GM13977 (cell line): Measurements from ENCODE around the gene FAM107B.
"Not testable (repeated sequence)": the region's sequence is repeated elsewhere in the genome, so short reads cannot be mapped to it uniquely, and the experiment has no call there.

Experiments
- DNase-seq: peaks from one replicate; pipeline ENCODE4 v3.0.0; 2012; ENCODE audit warnings: low spot score
- in situ Hi-C: fragments of 300-500 bp; cut with MboI; formaldehyde crosslinking; loops from one replicate; pipeline ENCODE4 v1.12.0; 2022; ENCODE audit warnings: low sequenced_read_pairs, low pct_unique_long_range_greater_than_20kb, mixed read lengths, inconsistent platforms; ENCODE audit not compliant: unreplicated experiment
- TF ChIP-seq, protein P1 (sequence below): IDR thresholded peaks from 2 replicates; pipeline ENCODE4 v1.5.1; 2012; ENCODE audit warnings: mild to moderate bottlenecking, control low read depth; ENCODE audit not compliant: insufficient read depth; ENCODE audit errors: extremely low read depth, missing control alignments

Gene FAM107B

DNA sequence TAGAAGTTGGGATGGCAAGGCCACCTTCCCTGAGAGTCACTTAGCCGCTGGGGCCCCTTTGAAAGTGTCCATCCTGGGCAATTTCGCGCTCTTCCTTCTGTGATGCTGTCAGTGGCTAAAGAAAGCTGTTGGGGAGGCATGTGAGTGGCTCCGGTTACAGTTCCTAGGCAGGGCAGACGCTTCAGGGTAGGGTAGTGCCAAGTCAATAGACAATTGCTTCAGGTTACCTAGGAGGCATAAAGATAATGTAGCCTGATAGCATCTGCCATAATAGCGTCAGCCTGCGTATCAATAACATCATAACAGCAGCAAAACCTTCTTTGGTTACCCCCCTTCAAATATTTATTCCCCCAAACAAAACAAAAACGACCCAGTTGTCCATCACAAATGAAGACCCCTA, at the start of gene FAM107B:
Gene FAM107B, minus strand, starts transcription at position 101 of the 400 bp plus-strand sequence. CDS start 234 bp downstream, outside the sequence.
- TF ChIP-seq, protein P1, sequence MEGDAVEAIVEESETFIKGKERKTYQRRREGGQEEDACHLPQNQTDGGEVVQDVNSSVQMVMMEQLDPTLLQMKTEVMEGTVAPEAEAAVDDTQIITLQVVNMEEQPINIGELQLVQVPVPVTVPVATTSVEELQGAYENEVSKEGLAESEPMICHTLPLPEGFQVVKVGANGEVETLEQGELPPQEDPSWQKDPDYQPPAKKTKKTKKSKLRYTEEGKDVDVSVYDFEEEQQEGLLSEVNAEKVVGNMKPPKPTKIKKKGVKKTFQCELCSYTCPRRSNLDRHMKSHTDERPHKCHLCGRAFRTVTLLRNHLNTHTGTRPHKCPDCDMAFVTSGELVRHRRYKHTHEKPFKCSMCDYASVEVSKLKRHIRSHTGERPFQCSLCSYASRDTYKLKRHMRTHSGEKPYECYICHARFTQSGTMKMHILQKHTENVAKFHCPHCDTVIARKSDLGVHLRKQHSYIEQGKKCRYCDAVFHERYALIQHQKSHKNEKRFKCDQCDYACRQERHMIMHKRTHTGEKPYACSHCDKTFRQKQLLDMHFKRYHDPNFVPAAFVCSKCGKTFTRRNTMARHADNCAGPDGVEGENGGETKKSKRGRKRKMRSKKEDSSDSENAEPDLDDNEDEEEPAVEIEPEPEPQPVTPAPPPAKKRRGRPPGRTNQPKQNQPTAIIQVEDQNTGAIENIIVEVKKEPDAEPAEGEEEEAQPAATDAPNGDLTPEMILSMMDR: no peak
- no peak for DNase-seq
- in situ Hi-C loops: no loop called here

DNA sequence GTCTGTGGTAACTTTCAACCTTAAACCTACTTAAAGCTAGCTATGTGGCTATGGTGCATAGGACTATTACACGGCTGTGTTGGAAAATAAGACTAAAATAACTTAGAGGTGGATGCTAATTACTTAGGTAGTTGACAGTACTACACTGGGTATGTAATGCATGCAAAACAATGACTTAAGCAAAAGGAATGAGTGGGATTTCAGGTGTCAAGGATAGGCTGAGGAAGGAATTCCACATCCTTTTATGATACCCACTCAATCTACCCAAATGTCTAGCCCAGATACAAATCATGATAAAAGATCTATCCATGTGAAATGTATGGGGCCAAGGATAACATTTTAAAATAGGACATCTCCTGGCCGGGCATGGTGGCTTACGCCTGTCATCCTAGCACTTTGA, 49.3 kb upstream of the FAM107B start:
- DNase-seq: no peak
- in situ Hi-C loops: loop anchor here (10.0 kb wide), 1 partner anchor 289 kb away; no protein-coding TSS in a partner anchor
- TF ChIP-seq, protein P1: no peak

DNA sequence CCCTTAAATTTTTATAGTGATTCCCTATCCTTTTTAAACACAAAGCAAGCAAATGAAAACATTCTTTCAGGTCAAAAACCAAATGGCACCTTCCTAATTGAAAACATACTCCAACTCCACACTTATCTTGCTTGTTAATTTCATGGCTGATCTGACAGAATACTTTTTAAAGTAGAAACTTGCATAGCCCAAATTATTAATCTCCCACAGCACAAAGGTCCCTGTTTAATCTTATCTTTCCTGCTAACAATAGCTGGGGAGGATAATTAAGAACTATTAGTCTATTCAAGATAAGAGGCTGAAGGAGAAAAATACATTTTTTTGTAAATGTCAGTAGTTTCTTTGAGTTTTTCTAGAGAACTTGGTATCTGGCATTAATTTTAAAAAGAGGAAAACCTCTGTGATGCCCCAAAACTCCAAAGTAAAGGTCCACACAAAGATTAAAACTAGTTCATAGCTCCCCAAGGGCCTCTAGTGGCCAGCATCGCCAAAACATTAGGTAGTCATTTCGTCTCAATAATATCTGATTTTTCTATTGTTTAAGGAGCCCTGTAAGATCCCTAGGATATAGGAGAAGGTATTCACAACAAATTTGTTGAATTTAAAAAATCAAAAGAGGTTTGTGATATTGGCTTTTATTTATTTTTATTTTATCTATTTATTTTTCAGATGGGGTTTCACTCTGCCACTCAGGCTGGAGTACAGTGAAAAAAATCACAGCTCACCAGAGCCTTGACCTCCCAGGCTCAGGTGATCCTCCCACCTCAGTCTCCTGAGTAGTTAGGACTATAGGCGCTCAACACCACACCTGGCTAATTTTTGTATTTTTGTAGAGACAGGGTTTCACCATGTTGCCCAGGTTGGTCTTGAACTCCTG, 48.4 kb upstream of the FAM107B start:
- in situ Hi-C loops: loop anchor here (10.0 kb wide), 1 partner anchor 288 kb away; no protein-coding TSS in a partner anchor

DNA sequence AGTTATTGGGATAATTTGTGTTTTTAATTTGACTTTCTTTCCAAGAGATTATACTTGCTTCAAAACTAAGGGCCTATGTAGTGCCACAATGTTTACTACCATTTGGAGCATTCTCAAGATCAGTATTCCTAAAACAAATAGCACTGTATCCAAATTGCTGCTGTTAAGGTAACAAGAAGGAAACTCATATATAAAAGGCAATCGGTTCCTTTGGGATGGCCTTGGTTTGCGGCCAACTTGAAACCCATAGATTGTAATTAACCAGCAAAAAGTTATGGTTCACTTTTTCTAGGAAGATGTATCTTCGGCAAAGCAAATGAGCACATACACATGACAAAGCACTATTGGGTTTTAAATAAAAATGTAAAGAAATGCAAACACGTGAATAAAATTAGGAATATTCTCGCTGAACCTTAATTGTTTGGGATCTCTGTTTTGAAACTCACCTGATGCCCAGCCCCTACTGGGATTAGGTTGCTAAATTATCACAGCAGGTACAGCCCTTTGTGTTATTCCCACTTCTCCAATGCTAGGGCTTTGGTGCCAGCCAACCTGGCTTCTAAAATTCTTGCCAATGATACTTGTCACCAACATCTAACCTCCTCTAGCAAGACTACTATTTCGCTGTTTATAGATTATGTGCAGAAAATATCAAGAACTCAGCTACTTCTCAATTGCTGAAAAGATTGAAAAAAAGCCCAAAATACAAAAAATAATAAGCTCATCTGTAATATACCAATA, 47.1 kb upstream of the FAM107B start:
- in situ Hi-C loops: loop anchor here (10.0 kb wide), 1 partner anchor 287 kb away; no protein-coding TSS in a partner anchor
- DNase-seq: no peak
- TF ChIP-seq, protein P1: no peak

More for the DNA sequence above, 48.4 kb upstream of the FAM107B start:
- DNase-seq: peak; percentile 64
- TF ChIP-seq, protein P1: peak; percentile 77

DNA sequence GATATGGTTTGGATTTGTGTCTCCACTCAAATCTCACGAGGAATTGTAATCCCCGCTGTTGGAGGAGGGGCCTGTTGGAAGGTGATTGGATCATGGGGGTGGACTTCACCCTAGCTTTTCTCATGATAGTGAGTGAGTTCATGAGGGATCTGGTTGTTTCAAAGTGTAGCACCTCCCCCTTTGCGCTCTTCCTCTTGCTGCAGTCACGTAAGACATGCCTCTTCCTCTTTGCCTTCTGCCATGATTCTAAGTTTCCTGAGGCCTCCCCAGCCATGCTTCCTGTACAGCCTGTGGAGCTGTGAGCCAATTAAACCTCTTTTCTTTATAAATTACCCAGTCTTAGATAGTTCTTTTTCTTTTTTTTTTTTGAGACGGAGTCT, 46.1 kb upstream of the FAM107B start:
- in situ Hi-C loops: loop anchor here (10.0 kb wide), 1 partner anchor 286 kb away; no protein-coding TSS in a partner anchor
- DNase-seq: no peak
- TF ChIP-seq, protein P1: no peak

DNA sequence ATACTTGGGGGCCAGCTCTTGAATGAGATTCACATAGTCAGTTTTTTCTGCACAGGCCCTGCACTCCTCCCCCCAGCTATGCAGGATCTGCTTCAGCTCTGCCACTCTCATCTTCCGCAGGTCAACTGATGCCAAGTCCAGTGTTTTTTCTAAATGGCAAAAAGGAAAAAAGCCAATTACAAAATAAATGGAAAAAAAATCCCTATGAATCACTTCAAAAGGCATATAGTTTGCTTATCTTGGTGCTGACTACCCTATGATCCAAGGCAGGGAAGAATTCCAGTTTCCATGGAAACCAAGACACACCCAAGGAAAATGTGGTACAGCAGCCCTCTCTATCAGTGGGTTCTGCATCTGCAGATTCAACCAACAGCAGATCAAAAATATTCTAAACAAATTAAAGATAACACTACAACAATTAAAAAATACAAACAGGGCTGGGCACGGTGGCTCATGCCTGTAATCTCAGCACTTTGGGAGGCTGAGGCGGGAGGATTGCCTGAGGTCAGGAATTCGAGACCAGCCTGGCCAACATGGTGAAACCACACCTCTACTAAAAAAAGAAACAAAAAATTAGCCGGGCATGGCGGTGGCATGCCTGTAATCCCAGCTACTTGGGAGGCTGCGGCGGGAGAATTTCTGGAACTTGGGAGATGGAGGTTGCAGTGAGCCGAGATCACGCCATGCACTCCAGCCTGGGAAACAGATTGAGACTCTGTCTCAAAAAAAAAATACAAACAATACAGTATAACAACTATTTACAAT, 45.5 kb upstream of the FAM107B start:
- TF ChIP-seq, protein P1: no peak
- no peak for DNase-seq
- in situ Hi-C loops: loop anchor here (10.0 kb wide), 1 partner anchor 285 kb away; no protein-coding TSS in a partner anchor

DNA sequence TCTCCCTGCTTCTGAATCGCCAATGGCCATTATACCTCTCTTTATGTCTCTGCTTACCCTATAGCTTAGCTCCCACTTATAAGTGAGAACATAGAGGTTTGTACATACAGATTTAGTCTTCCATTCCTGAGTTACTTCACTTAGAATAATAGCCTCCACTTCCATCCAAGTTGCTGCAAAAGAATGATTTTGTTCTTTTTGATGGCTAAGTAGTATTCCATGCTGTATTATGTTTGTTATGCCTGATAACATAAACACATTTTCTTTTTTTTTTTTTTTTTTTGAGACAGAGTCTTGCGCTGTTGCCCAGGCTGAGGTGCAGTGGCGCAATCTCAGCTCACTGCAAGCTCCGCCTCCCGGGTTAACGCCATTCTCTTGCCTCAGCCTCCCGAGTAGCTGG, 42.0 kb upstream of the FAM107B start:
- DNase-seq, in situ Hi-C loops: not testable (repeated sequence)
